Motor neuron (in vitro differentiated cells): Measurements from ENCODE around the gene AVP. TPM values are rescaled to one million over a fixed set of nuclear protein-coding genes. Genes with fewer than 3 reads are reported as not detected.
"Not testable (repeated sequence)": the region's sequence is repeated elsewhere in the genome, so short reads cannot be mapped to it uniquely, and the experiment has no call there.

Experiments used
- ATAC-seq, 8 experiments: fragments of 200-7000 bp; cut with Tn5 transposase; replicated peaks in 6 of 8; 2 replicates each; pipeline ENCODE4 v1.8.0; 2021; ENCODE audit warnings: mild to moderate bottlenecking in 8 of 8, moderate library complexity in 8 of 8
- H3K27ac ChIP-seq, 2 donors: fragments of 250-450 bp; sonication (Bioruptor Pico); 2 replicates each; pipeline ENCODE4 v1.9.0; 2021; ENCODE audit warnings: antibody characterized with exemption in 2 of 2, mild to moderate bottlenecking in 2 of 2, moderate library complexity in 1 of 2
- H3K4me1 ChIP-seq, 2 donors: fragments of 250-450 bp; sonication (Bioruptor Pico); replicated peaks in 1 of 2; 2 replicates each; pipeline ENCODE4 v1.6.1; 2021; ENCODE audit warnings: antibody characterized with exemption in 2 of 2, mild to moderate bottlenecking in 2 of 2, moderate library complexity in 1 of 2
- H3K4me3 ChIP-seq, 5 donors: fragments of 250-450 bp; sonication (Bioruptor Pico); 2 replicates each; pipeline ENCODE4 v1.9.0; 2021; ENCODE audit warnings: antibody characterized with exemption in 5 of 5, mild to moderate bottlenecking in 5 of 5, moderate library complexity in 4 of 5
- WGBS, 10 experiments: fragments of 450-650 bp; shearing (Covaris generic); methylation state at CpG; one replicate each; pipeline ENCODE4 v1.0.0; 2022; 5-methylcytosine and 5-hydroxymethylcytosine counted together
- in situ Hi-C, 9 experiments: fragments of 400-800 bp; cut with MboI; loops; one replicate each; pipeline ENCODE4 v1.15.0; 2021; ENCODE audit warnings: low sequenced_read_pairs in 9 of 9, low pct_unique_long_range_greater_than_20kb in 2 of 9; ENCODE audit not compliant: unreplicated experiment in 9 of 9
- total RNA-seq, 8 experiments: library from RNA; unstranded; fragments of 300-600 nt; gene quantifications; 2 replicates each; pipeline versions ENCODE4 v1.2.3 to v1.2.4, GENCODE V29; 2022

AVP gene
- total RNA-seq, 8 experiments from 2014 or later: 0.22 TPM; not detected in 7

DNA sequence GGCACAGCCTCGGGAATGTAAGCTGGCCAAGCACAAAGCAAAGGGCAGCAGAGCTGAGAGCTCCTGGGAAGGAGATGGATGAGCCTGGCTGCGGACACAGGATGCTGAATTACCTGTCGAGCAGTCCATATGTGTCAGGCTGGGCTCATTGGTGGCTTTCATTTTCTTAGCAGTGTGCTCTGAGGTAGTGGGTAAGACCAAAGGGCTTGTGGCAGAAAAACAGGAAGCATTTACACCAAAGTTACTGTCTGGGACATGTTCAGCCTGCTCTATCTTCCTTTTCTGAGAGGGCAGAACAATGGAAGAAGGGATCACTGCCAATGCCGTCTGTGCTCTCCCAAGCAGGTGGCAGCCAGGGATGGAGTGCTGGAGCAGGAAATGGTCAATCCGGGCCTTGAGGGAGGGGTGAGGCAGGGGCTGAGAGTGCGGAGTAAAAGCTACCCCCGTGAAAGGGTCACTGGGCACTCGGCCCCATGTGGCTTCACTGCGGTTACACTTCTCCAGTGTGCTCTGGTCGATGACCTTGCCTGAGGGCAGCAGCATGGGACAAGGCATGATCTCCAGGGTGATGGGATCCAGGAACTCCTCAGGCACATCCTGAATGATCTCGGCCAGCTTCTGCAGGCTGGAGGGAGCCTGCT, 36.9 kb upstream of the AVP start:
- no peak overlapping the region for H3K27ac ChIP-seq
- in situ Hi-C loops: no loop called here
- H3K4me3 ChIP-seq: no peak overlapping the region
- WGBS, 10 experiments: 87 to 100% (median 93%) methylated on average over 1 to 10 of the region's 11 CpGs; no CpG with 5 or more reads in 2 of the 10 experiments
- no peak for ATAC-seq
- no peaks in the 10 kb centered on the region for H3K4me1 ChIP-seq

DNA sequence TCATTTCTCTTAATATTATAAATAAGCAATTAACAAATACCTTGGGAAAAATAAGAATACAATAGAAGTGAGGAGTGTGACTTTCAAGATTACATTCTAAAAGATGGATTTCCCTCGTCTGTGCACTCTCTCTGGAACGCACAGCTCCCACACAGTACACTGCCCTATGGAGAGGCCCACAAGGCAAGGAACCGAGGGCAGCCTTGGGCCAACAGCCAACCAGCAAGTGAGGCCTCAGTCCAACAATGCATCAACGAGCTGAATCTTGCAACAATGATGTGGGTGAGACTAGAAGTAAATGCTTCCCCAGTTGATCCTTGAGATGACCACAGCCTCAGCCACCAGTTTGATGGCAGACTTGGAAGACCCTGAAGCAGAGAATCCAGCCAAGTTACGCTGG, 34.5 kb upstream of the AVP start:
- no peak overlapping the region for H3K27ac ChIP-seq
- in situ Hi-C loops: loop anchor here in 1 of 9 experiments (10.0 kb wide), 1 partner anchor 64 kb away; no protein-coding TSS in a partner anchor
- H3K4me1 ChIP-seq: no peaks in the 10 kb centered on the region
- H3K4me3 ChIP-seq: no peak overlapping the region
- ATAC-seq: no peak
- 54 to 100% (median 75%) methylated on average over 1 to 5 of the region's 5 CpGs; no CpG with 5 or more reads in 3 of the 10 experiments for WGBS, 10 experiments

DNA sequence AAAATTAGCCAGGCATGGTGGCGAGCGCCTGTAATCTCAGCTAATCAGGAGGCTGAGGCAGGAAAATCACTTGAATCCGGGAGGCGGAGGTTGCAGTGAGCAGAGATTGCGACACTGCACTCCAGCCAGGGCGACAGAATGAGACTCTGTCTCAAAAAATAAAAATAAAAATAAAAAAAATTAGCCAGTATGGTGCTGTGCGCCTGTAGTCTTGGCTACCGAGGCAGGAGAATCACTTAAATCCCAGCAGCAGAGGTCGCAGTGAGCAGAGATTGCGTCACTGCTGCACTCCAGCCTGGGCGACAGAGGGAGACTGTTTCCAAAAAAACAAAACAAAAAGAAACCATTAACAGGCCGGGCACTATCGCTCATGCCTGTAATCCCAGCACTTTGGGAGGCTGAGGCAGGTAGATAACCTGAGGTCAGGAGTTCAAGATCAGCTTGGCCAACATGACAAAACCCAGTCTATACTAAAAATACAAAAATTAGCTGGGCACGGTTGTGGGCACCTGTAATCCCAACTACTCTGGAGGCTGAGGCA, 33.4 kb upstream of the AVP start:
- ATAC-seq: peak in 4 of 8 experiments; percentile 36 to 99 (median 96)
- H3K4me1 ChIP-seq, H3K4me3 ChIP-seq, H3K27ac ChIP-seq: not testable (repeated sequence)
- 0 to 79% (median 39%) methylated on average over 2 to 13 of the region's 14 CpGs; no CpG with 5 or more reads in 2 of the 10 experiments for WGBS, 10 experiments
- in situ Hi-C loops: loop anchor here in 1 of 9 experiments (10.0 kb wide), 1 partner anchor 63 kb away; no protein-coding TSS in a partner anchor

DNA sequence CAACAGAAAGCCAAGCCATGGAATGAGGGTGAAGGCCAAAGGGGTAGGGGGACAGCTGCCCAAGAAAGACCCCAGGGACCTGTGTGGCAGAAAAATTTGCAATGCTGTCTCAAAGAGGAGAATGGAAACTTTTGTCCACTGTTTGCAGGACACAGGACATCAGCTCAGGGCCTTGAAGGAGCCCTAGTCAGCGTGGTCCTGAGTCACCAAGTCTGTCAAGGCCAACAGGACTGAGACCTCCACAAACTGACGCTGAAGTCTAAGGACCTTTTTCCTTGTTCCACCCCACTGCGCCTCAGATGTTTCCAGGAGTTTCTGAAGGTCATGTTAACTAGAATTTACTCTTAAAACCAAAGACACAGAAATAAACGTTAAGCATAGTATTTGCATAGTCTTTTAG, 31.8 kb upstream of the AVP start:
- Histone ChIP-seq H3K4me3 (no peak overlapping the region), H3K27ac (no peak overlapping the region), H3K4me1 (no peaks in the 10 kb centered on the region)
- in situ Hi-C loops: loop anchor here in 1 of 9 experiments (10.0 kb wide), 1 partner anchor 62 kb away; no protein-coding TSS in a partner anchor
- no peak for ATAC-seq
- 80 to 100% (median 97%) methylated on average over 1 to 4 of the region's 4 CpGs; no CpG with 5 or more reads in 3 of the 10 experiments for WGBS, 10 experiments

DNA sequence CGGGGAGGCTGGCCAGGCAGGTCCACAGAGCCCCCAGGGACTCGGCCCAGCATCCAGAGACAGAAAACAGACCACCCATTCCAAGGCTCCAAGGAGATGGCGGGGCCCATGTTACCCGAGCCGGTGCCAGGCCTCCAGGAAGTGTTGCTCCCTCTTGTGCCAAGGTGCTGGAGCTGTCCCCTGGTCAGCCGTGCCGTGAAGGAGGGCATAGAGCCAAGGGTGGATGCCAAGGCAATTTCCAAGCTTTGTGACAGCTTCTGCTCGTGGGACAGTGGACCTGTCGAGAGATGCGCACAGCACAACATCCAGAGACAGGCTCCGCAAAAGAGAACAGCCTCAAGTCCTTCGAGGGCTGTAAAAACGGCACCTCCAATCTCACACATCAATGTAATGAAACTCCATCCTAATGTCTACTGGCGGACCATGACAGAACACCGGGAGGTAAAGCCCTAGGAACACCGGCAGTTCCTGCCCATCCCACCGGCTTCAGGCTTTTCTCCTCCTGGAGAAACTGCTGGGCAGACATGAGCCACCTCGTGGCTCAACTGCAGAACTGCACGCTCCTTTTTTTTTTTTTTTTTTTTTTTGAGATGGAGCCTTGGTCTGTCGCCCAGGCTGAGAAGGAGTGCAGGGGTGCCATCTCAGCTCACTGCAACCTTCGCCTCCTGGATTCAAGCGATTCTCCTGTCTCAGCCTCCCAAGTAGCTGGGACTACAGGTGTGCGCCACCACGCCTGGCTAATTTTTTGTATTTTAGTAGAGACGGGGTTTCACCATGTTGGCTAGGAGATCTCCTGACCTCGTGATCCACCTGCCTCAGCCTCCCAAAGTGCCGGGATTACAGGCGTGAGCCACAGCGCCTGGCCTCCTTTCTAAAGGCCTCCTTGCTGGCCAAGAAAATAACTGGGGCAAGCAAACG, 30.9 kb upstream of the AVP start:
- Histone ChIP-seq H3K4me3 (no peak overlapping the region), H3K4me1 (no peaks in the 10 kb centered on the region), H3K27ac (no peak overlapping the region)
- peak; percentile 24 to 65 (median 53) for ATAC-seq
- in situ Hi-C loops: loop anchor here in 1 of 9 experiments (10.0 kb wide), 1 partner anchor 61 kb away; no protein-coding TSS in a partner anchor
- WGBS, 10 experiments: 0 to 76% (median 35%) methylated on average over 1 to 15 of the region's 30 CpGs; no CpG with 5 or more reads in 2 of the 10 experiments

DNA sequence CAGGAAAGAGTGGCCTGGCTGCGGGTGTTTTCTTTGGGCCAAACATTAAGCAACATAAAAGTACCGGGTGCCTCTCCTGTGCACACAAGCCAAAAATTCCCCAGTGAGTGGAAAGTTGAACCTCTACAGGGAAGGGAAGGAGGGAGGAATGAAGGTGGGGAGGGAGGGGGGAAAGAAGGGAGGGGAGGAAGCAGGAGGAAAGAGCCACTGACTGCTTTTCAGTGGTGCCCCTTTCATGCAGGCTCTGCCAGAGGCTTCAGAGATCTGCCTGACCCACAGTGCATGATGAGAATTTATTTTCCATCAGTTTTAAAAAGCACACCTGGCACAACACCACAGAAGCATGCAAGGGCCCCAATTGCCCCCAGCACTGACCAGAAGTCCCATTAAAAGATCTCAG, 27.5 kb upstream of the AVP start:
- in situ Hi-C loops: loop anchor here in 1 of 9 experiments (10.0 kb wide), 1 partner anchor 57 kb away; no protein-coding TSS in a partner anchor
- Histone ChIP-seq H3K4me3 (no peak overlapping the region), H3K4me1 (no peaks in the 10 kb centered on the region), H3K27ac (no peak overlapping the region)
- 80 to 83% methylated on average over 1 of the region's 2 CpGs; no CpG with 5 or more reads in 8 of the 10 experiments for WGBS, 10 experiments
- ATAC-seq: no peak

DNA sequence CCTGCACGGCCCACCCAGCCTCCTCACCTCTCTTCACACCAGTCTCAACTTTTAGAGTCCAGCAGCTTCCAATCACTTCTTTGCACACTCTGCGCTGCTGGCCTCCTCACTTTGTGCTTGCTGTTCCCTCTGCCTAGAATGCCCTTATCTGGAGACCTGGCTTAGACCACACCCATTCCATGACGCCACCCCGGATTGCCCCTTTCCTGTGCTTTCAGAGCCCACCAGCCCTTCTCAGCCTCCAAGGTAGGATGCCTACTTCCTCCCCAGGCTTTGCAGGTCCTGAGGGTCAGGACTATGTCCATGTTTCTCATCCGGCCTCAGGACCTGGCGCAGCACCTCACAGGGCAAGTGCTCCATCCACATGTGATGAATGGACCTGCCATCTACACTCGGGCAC, 27.0 kb upstream of the AVP start:
- H3K4me3 ChIP-seq: no peak overlapping the region
- no peak for ATAC-seq
- H3K27ac ChIP-seq: no peak overlapping the region
- WGBS, 10 experiments: 80 to 100% (median 100%) methylated on average over 1 to 5 of the region's 7 CpGs; no CpG with 5 or more reads in 2 of the 10 experiments
- no peaks in the 10 kb centered on the region for H3K4me1 ChIP-seq
- in situ Hi-C loops: loop anchor here in 1 of 9 experiments (10.0 kb wide), 1 partner anchor 57 kb away; no protein-coding TSS in a partner anchor

DNA sequence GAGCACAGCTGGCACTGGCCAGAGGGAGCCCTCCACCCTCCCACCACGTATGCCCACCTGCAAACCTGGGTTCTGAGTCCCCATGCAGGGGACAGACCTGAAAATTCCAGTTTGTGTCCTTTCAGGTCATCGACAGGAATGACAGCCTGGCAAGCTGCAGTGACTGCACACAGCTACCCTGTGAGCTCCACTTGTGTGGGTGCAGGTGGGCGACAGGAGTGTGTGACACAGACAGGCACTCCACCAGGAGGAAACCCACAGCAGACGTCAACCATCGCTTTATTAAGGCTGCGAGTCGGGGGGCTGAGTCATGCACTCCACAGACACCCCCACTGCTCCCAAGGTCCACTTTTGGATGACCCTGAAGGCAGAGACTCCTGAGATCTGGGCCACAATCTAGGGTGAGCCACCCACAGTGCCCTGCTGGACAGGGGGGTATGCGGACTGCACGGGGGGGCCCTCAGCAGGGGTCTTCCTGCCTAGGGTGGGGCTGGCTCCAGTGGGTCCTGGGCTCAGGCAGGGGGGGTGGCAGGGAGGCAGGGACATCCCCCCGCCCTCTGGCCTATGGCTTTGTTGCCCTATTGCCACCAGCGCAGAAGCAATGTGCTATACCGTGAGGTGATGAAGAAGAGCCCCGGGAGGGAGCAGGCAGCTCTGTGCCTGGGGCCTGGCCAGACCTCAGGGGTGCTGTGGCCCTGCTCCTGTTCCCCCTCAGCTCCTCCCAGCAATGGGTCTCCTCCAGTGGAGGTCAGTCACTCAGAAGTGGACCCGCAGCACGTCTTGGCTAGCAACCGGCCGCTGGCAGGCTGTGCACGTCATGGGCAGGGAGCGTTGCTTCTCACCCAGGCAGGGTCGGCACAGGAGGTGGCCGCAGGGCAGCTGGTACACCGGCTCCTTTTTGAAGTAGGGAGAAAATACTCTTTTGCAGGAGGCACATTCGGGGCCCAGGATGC, 25.1 kb upstream of the AVP start:
- H3K4me1 ChIP-seq: no peaks in the 10 kb centered on the region

DNA sequence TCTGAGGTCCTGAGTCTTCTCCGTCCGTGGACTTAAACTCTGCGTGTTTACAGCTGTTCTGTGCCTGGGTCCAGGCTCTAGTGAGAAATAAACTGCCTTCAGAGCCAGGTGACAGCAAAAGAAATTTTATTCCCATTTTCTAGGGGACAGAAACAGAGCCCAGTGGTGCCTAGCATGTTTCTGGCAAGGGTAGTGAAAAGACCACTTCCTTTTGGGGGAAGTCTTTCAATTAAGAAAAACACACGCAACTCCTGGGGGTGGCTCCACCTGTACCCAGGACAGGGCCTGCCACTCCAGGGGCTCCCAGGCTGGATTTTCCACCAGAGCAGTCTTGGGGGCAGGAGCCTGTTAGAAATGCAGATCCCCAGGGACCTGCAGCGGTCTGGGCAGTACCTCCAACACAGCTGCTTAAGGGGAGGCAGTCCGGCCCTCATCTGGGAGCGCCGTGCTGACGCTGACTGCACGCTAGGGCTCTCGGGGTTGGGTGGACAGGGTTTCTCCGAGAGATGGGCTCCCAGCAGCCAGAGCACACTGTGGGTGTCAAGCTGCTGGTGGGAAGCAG, 23.0 kb upstream of the AVP start:
- 80 to 90% (median 84%) methylated on average over 1 to 8 of the region's 12 CpGs; no CpG with 5 or more reads in 7 of the 10 experiments for WGBS, 10 experiments
- H3K4me1 ChIP-seq: no peaks in the 10 kb centered on the region
- in situ Hi-C loops: no loop called here
- no peak for ATAC-seq
- no peak overlapping the region for H3K27ac ChIP-seq
- H3K4me3 ChIP-seq: no peak overlapping the region

More for the DNA sequence above, 25.1 kb upstream of the AVP start:
- Histone ChIP-seq H3K27ac (no peak overlapping the region), H3K4me3 (no peak overlapping the region)
- WGBS, 10 experiments: 40 to 100% (median 85%) methylated on average over 1 to 5 of the region's 23 CpGs; no CpG with 5 or more reads in 7 of the 10 experiments
- no peak for ATAC-seq
- in situ Hi-C loops: loop anchor here in 1 of 9 experiments (10.0 kb wide), 1 partner anchor 55 kb away; no protein-coding TSS in a partner anchor

DNA sequence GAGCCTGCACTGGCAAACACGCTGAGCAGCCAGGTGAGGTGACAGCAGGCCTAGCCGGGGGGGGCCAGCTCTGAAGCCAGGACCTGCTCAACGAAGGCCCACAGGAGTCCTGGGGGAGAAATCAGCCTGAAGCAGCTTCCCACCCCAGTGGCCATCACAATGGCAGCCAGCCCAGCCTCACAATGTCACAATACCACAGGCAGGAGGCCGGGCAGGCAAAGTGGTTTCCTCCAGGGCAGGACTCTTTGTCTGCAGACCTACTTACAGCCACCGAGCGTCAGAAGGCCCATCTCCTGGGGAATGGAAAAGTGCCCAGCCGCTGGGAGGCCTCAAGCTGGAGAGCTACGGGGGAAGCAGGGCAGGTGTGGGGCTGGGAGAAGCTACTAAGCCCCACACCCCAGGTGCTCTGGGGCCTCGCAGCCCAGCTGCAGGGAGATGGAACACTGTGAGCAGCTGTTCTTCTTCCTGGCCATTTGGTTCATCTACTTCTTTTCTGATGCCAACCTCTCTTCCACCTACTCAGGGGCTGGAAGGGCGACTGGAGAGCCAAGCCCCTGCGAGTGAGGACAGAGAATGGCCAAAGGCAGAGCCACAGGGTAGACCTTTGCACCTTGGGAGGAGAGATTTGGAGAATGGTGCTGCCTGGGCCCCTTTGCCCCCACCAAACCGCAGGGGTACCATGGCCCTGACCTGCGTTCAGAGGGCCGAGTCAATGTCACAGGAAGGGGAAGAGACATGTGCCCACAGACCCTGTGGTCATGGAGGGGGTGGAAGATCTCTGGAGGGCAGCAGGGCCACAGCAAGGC, 22.3 kb upstream of the AVP start:
- no peaks in the 10 kb centered on the region for H3K4me1 ChIP-seq
- in situ Hi-C loops: no loop called here
- peak in 1 of 8 experiments; percentile 30 for ATAC-seq
- no peak overlapping the region for H3K27ac ChIP-seq
- no peak overlapping the region for H3K4me3 ChIP-seq
- WGBS, 10 experiments: 67 to 100% (median 84%) methylated on average over 2 to 6 of the region's 14 CpGs; no CpG with 5 or more reads in 4 of the 10 experiments

DNA sequence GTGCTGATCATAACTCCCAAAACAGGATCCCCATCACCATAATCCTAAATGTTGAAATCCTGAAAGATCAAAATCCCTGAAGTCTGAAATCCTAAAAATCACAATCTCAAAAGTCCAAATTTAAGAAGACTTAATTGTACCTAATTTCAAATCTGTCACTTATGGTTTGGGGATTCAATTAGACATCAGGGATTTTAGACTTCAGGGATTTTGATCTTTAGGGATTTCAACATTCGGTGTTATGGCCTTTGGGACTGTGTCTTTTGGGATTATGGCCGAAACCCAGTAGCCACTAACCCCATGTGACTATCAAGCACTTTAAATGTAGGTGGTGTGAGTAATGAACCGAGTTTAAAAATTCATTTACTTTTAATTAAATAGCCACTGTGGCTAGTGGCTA, 21.7 kb upstream of the AVP start:
- 75 to 100% (median 91%) methylated on average over 1 to 3 of the region's 3 CpGs; no CpG with 5 or more reads in 2 of the 10 experiments for WGBS, 10 experiments
- H3K27ac ChIP-seq: no peak overlapping the region
- ATAC-seq: no peak
- no peaks in the 10 kb centered on the region for H3K4me1 ChIP-seq
- in situ Hi-C loops: no loop called here
- no peak overlapping the region for H3K4me3 ChIP-seq
